Testis (tissue), 2 donors: ENCODE measurements around the gene FOXP4.
"Not testable (repeated sequence)": the region's sequence is repeated elsewhere in the genome, so short reads cannot be mapped to it uniquely, and the experiment has no call there.

ENCODE experiments used
- POLR2A ChIP-seq: fragments of 450-650 bp; IDR thresholded peaks from one replicate; pipeline ENCODE4 v1.6.1; 2017; ENCODE audit warnings: antibody characterized with exemption, mild to moderate bottlenecking, moderate library complexity
- TF ChIP-seq, protein P1 (sequence below), 3 experiments: fragments of 450-650 bp in 2 of 3; fragments of 200-600 bp in 1 of 3; sonication (generic) in 1 of 3; IDR thresholded peaks; one replicate each; pipeline ENCODE4 v1.5.1; 2016 to 2019; ENCODE audit warnings: antibody characterized with exemption in 3 of 3, mild to moderate bottlenecking in 2 of 3, moderate library complexity in 1 of 3

DNA sequence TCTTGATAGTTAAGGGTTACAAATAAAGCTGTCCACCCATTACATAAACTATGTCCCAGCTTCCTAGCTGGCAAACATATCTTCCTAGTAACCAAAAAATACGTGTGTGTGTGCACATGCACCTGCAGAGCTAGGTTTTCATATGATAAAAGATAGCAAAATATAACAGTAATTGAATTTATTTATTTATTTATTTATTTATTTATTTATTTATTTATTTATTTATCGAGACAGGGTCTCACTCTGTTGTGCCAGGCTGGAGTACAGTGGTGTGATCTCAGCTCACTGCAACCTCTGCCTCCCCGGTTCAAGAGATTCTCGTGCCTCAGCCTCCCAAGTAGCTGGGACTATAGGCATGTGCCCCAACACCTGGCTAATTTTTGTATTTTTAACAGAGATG is 73.0 kb downstream of the FOXP4 start:
- TF ChIP-seq, protein P1, sequence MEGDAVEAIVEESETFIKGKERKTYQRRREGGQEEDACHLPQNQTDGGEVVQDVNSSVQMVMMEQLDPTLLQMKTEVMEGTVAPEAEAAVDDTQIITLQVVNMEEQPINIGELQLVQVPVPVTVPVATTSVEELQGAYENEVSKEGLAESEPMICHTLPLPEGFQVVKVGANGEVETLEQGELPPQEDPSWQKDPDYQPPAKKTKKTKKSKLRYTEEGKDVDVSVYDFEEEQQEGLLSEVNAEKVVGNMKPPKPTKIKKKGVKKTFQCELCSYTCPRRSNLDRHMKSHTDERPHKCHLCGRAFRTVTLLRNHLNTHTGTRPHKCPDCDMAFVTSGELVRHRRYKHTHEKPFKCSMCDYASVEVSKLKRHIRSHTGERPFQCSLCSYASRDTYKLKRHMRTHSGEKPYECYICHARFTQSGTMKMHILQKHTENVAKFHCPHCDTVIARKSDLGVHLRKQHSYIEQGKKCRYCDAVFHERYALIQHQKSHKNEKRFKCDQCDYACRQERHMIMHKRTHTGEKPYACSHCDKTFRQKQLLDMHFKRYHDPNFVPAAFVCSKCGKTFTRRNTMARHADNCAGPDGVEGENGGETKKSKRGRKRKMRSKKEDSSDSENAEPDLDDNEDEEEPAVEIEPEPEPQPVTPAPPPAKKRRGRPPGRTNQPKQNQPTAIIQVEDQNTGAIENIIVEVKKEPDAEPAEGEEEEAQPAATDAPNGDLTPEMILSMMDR (IDR thresholded peaks at IDR 0.05): not testable (repeated sequence)
- not testable (repeated sequence) for TF ChIP-seq POLR2A
